ENCODE measurements around the gene BTNL2.
"Not testable (repeated sequence)": the region's sequence is repeated elsewhere in the genome, so short reads cannot be mapped to it uniquely, and the experiment has no call there.

The BTNL2 gene

GRCh38 chr6:32406857-32407256, at the start of gene BTNL2:
Gene BTNL2, minus strand, starts transcription at chr6:32407181. Its CDS starts 58 bp downstream, at chr6:32407123.
- no peak for DNase-seq (ENCODE audit: low spot score)

GRCh38 chr6:32449088-32449736, 42.2 kb upstream of the BTNL2 start:
- DNase-seq (ENCODE audit: low spot score): no peak

GRCh38 chr6:32447932-32448331, 41.0 kb upstream of the BTNL2 start:
- no peak for DNase-seq (ENCODE audit: low spot score)

- DNase-seq (ENCODE audit: low spot score): no peak
Measured at GRCh38 chr6:32445321-32445854, 38.4 kb upstream of the BTNL2 start.

- DNase-seq (ENCODE audit: low spot score): no peak
Measured at GRCh38 chr6:32444433-32444832, 37.5 kb upstream of the BTNL2 start.

- DNase-seq (ENCODE audit: low spot score): no peak
Measured at GRCh38 chr6:32442977-32443552, 36.1 kb upstream of the BTNL2 start.

- no peak for DNase-seq (ENCODE audit: low spot score)
Measured at GRCh38 chr6:32442243-32442667, 35.3 kb upstream of the BTNL2 start.

GRCh38 chr6:32439602-32440214, 32.7 kb upstream of the BTNL2 start, which contains the start of gene HLA-DRA:
Gene HLA-DRA, plus strand, starts transcription at chr6:32439887. Its CDS starts 64 bp downstream, at chr6:32439951.
- peak; percentile 92 for DNase-seq (ENCODE audit: low spot score)

- DNase-seq (ENCODE audit: low spot score): no peak
Measured at GRCh38 chr6:32439139-32439538, 32.2 kb upstream of the BTNL2 start.

GRCh38 chr6:32436995-32437836, 30.2 kb upstream of the BTNL2 start:
- DNase-seq (ENCODE audit: low spot score): peak; percentile 89

GRCh38 chr6:32436186-32436585, 29.2 kb upstream of the BTNL2 start:
- DNase-seq (ENCODE audit: low spot score): no peak

GRCh38 chr6:32433950-32434349, 27.0 kb upstream of the BTNL2 start:
- not testable (repeated sequence) for DNase-seq (ENCODE audit: low spot score)

- peak; percentile 60 for DNase-seq (ENCODE audit: low spot score)
Measured at GRCh38 chr6:32432050-32432450, 25.1 kb upstream of the BTNL2 start.

- DNase-seq (ENCODE audit: low spot score): no peak
Measured at GRCh38 chr6:32431142-32431541, 24.2 kb upstream of the BTNL2 start.

- no peak for DNase-seq (ENCODE audit: low spot score)
Measured at GRCh38 chr6:32430179-32430578, 23.2 kb upstream of the BTNL2 start.

- no peak for DNase-seq (ENCODE audit: low spot score)
Measured at GRCh38 chr6:32427934-32428474, 21.0 kb upstream of the BTNL2 start.

GRCh38 chr6:32427218-32427617, 20.2 kb upstream of the BTNL2 start:
- no peak for DNase-seq (ENCODE audit: low spot score)

- DNase-seq (ENCODE audit: low spot score): no peak
Measured at GRCh38 chr6:32426338-32426737, 19.4 kb upstream of the BTNL2 start.

GRCh38 chr6:32424589-32425300, 17.8 kb upstream of the BTNL2 start:
- DNase-seq (ENCODE audit: low spot score): no peak

GRCh38 chr6:32416036-32416435, 9.1 kb upstream of the BTNL2 start:
- DNase-seq (ENCODE audit: low spot score): no peak

- DNase-seq (ENCODE audit: low spot score): peak; percentile 68
Measured at GRCh38 chr6:32415521-32416019, 8.6 kb upstream of the BTNL2 start.

Measured in pons (tissue), 1 donor.